HG02973 (cell line): ENCODE measurements around the gene UGCG.
A peak's percentile ranks its signal among the peaks of the same experiment; 100 is the strongest.

Source experiments
- ATAC-seq: cut with Tn5 transposase; IDR thresholded peaks from one replicate; pipeline ENCODE4 v1.9.1; 2021; ENCODE audit warnings: moderate library complexity; ENCODE audit not compliant: unreplicated experiment

The UGCG gene

GRCh38 chr9:111917201-111917600, 20.6 kb downstream of the UGCG start:
- ATAC-seq: no peak

- ATAC-seq: no peak
These were observed 21.4 kb downstream of the UGCG start for GRCh38 chr9:111917980-111918379.

- ATAC-seq: no peak
These were observed 23.3 kb downstream of the UGCG start for GRCh38 chr9:111919875-111920274.

- no peak for ATAC-seq
These were observed 23.9 kb downstream of the UGCG start for GRCh38 chr9:111920531-111920930.

- ATAC-seq: no peak
These were observed 25.9 kb downstream of the UGCG start for GRCh38 chr9:111922324-111923013.

GRCh38 chr9:111924281-111924680, 27.7 kb downstream of the UGCG start:
- no peak for ATAC-seq

GRCh38 chr9:111925017-111925770, 28.6 kb downstream of the UGCG start:
- ATAC-seq: no peak

GRCh38 chr9:111925784-111926183, 29.2 kb downstream of the UGCG start:
- no peak for ATAC-seq

GRCh38 chr9:111926421-111926875, 29.8 kb downstream of the UGCG start:
- ATAC-seq: peak; percentile 89

- ATAC-seq: no peak
These were observed 31.7 kb downstream of the UGCG start for GRCh38 chr9:111928359-111928720.

- ATAC-seq: no peak
These were observed 38.1 kb downstream of the UGCG start for GRCh38 chr9:111934747-111935146.

GRCh38 chr9:111936391-111936790, 39.8 kb downstream of the UGCG start:
- ATAC-seq: no peak

- ATAC-seq: peak; percentile 15
These were observed 40.7 kb downstream of the UGCG start for GRCh38 chr9:111937301-111937700.

- peak; percentile 50 for ATAC-seq
These were observed 41.3 kb downstream of the UGCG start for GRCh38 chr9:111937781-111938426.

- ATAC-seq: no peak
These were observed 41.8 kb downstream of the UGCG start for GRCh38 chr9:111938427-111938800.

- no peak for ATAC-seq
These were observed 42.7 kb downstream of the UGCG start for GRCh38 chr9:111939322-111939721.

- ATAC-seq: no peak
These were observed 44.1 kb downstream of the UGCG start for GRCh38 chr9:111940697-111941096.

- no peak for ATAC-seq
These were observed 46.6 kb downstream of the UGCG start for GRCh38 chr9:111943200-111943599.

- ATAC-seq: no peak
These were observed 47.1 kb downstream of the UGCG start for GRCh38 chr9:111943746-111944145.

GRCh38 chr9:111944241-111944866, 47.7 kb downstream of the UGCG start:
- ATAC-seq: no peak

- peak; percentile 73 for ATAC-seq
These were observed 48.6 kb downstream of the UGCG start for GRCh38 chr9:111945216-111945615.
